NCI-H146 treated with DMSO at 0.1 percent for 48 hours (cell line): ENCODE measurements around the gene C22orf39.

Experiments used
- DNase-seq: peaks from one replicate; lab custom pipeline; 2025; ENCODE audit not compliant: unreplicated experiment; lab: John Stamatoyannopoulos, UW

The C22orf39 gene, protein sequence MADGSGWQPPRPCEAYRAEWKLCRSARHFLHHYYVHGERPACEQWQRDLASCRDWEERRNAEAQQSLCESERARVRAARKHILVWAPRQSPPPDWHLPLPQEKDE

GRCh38 chr22:19447330-19448075 lies at the start of gene C22orf39:
TSS of gene C22orf39 (minus strand) at chr22:19447711. CDS start at chr22:19447688, 23 bp downstream.
- DNase-seq = peak; percentile 85

DNA sequence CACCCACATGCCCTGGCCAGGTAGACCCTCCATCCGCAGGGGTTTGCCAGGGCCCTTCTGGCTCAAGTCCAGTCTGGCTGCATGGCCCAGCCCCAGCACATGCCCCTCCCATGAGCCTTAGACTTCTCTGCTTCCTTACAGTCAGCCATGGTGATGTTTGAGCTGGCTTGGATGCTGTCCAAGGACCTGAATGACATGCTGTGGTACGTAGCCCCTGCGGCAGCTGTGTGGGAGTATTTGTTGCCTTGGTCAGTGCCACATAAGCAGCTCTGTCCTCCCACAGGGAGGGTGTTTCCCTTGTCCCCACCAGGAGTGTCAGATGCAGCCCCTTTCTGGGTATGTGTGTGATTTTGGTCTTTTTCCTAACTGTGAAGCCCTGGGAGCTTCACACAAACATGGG lies 49.7 kb upstream of the C22orf39 start:
- no peak for DNase-seq

- DNase-seq = no peak
These were observed 48.8 kb upstream of the C22orf39 start for GRCh38 chr22:19496324-19496630.

GRCh38 chr22:19495562-19496323 lies 48.2 kb upstream of the C22orf39 start:
- no peak for DNase-seq

DNA sequence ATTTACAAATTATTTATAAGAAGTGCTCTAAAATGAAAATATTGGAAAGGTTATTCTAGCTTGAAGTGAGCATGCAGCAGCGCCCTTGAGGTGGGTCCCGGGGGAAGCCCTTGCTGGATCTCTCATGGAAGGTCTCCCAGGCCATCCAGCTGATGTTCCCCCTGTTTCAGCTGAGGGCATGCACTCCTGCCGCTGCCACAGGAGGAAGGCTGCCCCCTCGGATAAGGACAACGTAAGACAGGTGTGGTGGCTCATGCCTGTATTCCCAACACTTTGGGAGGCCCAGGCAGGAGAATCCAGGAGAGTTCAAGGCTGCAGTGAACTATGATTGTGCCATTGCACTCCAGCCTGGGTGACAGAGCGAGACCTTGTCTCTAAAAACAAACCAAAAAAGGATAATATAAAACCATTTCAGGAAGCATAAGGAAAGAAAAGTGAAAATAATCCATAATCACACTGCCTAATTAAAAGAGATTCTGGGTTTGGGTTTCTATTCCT lies 47.2 kb upstream of the C22orf39 start:
- DNase-seq = no peak

DNA sequence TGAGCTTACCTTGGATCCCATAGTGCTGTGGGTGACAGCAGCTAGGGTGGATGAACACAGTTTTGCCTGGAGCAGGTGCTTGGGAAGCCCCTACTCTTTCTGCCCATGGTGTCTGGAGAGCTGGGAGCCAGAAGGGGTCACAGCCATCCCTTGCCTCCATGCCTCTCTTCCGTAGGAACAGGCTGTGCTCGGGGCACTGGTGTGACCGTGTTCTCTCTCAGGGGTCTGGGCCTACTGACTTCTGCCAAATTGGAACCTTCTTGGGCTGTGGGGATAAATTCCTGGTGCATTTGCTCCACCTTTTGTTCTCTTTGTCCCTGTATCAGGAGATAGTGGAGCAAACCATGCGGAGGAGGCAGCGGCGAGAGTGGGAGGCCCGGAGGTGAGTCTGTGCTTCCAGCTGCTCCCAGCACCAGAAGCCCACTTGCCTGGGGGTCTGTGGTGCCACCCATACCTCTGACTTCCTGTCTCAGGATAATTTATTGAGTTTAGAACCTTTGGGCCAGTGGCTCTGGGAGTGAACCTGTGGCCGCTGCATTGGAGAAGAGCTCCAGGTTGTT lies 46.6 kb upstream of the C22orf39 start:
- no peak for DNase-seq

DNA sequence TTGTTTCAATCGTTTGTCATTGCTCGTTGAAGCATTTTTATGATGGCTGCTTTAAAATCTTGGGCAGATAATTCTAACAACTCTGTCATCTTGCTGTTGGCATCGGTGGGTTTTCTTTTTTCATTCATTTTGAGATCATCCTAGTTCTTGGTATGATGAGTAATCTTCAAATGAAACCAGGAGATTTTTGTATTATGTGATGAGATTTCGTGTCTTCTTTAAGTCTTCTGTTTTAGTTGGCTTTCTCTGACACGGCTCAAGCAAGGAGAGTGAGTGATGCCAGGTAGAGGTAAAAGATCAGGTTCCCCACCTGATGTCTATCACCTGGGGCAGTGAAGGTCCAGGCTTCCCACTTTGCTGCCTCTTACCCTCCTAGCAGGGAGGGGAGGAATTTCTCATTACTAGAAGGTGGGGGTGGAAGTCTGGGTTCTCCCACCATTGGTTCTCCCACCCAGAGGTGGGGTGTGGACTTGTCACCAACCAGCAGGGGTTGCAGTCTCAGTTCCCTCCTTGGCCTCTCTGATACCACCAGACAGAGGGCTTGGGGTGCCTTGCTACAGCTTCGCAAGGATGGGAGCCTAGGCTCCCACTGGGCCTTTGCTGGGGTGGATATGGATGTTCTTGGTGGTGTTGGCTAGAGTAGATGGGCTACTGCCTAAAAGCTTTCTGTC lies 45.1 kb upstream of the C22orf39 start:
- DNase-seq = no peak

DNA sequence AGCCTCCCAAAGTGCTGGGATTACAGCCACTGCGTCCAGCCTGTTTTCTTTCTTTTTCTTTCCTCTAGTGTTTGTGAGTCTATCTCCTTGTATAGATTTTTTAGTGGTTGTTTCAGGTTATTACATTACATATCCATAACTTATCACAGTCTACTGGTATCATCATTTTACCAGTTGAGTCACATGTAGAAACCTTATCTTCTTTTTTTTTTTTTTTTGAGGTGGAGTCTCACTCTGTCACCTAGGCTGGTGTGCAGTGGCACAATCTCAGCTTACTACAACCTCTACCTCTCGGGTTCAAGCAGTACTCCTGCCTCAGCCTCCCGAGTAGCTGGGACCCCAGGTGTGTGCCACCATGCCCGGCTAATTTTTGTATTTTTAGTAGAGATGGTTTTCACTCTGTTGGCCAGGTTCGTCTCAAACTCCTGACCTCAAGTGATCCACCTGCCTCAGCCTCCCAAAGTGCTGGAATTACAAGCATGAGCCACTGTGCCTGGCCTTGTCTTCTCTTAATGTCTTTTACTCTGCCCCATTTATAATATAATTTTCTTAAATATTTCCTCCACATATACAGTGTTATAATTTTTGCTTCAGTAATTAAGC lies 43.2 kb upstream of the C22orf39 start:
- no peak for DNase-seq

- no peak for DNase-seq
These were observed 41.7 kb upstream of the C22orf39 start for GRCh38 chr22:19488884-19489843.

- no peak for DNase-seq
These were observed 40.8 kb upstream of the C22orf39 start for GRCh38 chr22:19488285-19488684.

- DNase-seq = no peak
These were observed 36.2 kb upstream of the C22orf39 start for GRCh38 chr22:19483481-19484244.

GRCh38 chr22:19482297-19482696 lies 34.8 kb upstream of the C22orf39 start:
- no peak for DNase-seq

DNA sequence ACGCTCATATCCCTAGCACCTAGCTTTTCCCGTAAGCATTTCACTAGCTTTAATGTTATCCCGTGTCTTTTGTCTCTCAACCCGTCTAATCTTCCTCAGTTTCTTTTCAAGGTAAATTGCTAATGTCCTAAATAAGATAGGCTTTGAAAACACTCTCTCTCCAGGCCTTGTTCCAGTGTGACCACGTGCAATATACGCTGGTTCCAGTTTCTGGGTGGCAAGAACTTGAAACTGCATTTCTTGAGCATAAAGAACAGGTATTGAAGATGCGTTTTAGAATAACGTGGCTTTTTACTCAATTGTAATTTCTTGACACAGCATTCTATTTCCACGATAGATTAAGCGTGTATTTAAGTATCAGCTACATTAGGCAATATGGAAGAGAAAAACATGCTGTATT lies 33.3 kb upstream of the C22orf39 start:
- no peak for DNase-seq

- no peak for DNase-seq
These were observed 32.7 kb upstream of the C22orf39 start for GRCh38 chr22:19480173-19480568.

DNA sequence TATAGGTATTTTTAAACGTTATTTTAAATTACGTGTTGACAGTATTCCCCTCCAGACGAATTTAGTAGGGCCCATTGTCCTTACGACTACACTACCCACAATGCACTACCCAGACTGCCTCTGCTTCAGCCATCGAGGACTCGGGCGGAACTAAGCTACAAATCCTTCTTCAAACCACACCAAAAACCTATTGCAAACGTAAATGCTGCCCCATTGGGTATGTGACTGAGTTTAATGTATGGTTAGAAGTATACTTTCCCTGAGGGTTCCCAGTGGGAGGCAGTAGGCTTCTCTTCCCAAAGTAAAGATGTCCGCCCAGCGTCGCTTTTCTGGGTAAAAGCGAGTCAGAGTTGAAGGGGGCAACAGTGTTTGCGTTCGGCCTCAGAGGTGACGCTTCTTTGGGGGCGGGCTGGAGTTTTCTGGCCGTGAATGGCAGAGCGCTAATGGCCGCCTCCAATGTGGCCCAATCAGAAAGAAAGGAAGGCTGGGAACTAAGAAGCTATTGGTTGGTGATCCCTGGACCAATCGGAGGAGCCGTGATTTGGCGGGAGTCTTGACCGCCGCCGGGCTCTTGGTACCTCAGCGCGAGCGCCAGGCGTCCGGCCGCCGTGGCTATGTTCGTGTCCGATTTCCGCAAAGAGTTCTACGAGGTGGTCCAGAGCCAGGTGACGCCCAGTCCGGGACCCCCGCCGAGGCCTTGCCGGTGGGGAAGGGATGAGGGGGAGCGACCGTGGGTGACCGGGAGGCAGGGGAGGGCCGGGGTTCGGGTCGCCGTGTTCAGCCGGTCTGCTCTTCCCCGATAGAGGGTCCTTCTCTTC lies 32.1 kb upstream of the C22orf39 start, which contains the start of gene CDC45:
Gene CDC45 (plus strand): TSS at position 566 of the 818 bp plus-strand sequence. CDS start 49 bp downstream, at position 615.
- DNase-seq = peak; percentile 97

DNA sequence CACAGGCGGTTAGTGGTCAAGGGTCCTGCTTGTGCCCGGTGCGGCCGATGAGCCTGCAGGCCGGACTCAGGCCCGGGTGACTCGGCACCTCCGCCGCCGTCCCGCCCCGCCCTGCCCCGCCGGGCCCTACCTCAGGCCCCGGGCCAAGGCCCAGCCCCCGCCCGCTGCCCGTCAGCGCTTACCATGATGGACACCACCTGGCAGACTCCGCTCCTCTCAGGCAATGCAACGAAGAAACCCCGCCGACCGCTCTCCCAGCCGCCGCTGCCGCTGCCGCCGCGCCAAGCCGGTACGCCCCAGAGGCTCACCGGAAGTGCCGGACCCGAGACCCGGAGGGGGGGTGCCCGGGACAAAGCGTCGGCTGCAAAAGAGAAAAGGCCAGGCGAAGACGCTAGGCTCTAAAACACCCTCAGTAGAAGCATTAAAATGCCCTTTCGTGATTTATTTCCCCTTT lies 31.4 kb upstream of the C22orf39 start, which contains the start of gene UFD1:
Gene UFD1 (minus strand): TSS at position 293 of the 454 bp plus-strand sequence. CDS start 108 bp downstream, at position 185.
- DNase-seq = peak; percentile 78

- no peak for DNase-seq
These were observed 30.8 kb upstream of the C22orf39 start for GRCh38 chr22:19478045-19478900.
